C4-2B (cell line): ENCODE data around the gene MEF2D.

ENCODE experiments used
- ZFX ChIP-seq: fragments of 450-650 bp; IDR thresholded peaks from 2 replicates; pipeline ENCODE4 v1.6.1; 2017
- TF ChIP-seq, protein P1 (sequence below): fragments of 450-650 bp; conservative IDR thresholded peaks from 2 replicates; pipeline ENCODE4 v1.5.1; 2017; ENCODE audit warnings: mild to moderate bottlenecking

DNA sequence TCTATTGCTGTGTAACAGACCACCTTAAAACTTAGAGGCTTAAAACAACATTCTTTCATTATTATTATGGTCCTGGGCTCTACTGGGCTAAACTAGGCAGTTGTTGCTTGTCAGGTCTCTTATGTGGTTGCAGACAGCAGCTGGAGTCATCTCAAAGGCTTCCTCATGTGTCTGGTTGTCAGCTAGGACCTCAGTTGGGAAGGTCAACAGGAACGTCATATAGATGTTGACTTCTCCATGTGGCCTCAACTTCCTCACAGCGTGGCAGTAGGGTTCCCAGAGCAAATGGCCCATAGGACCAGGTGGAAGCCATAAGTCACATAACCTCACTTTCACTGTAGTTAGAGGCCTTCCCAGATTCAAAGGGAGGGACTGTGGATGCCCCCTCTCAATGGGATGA is 15.4 kb upstream of the MEF2D start:
- TF ChIP-seq, protein P1, sequence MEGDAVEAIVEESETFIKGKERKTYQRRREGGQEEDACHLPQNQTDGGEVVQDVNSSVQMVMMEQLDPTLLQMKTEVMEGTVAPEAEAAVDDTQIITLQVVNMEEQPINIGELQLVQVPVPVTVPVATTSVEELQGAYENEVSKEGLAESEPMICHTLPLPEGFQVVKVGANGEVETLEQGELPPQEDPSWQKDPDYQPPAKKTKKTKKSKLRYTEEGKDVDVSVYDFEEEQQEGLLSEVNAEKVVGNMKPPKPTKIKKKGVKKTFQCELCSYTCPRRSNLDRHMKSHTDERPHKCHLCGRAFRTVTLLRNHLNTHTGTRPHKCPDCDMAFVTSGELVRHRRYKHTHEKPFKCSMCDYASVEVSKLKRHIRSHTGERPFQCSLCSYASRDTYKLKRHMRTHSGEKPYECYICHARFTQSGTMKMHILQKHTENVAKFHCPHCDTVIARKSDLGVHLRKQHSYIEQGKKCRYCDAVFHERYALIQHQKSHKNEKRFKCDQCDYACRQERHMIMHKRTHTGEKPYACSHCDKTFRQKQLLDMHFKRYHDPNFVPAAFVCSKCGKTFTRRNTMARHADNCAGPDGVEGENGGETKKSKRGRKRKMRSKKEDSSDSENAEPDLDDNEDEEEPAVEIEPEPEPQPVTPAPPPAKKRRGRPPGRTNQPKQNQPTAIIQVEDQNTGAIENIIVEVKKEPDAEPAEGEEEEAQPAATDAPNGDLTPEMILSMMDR: no peak
- TF ChIP-seq ZFX: no peak
